ENCODE data around the gene IGFBP3. TPM values are rescaled to one million over a fixed set of nuclear protein-coding genes. Genes with fewer than 3 reads are reported as not detected.

Gene IGFBP3
- total and polyA plus RNA-seq, 2 of the 13 experiments (the other 11 are each of a cell fraction or from before 2014, with no cell fraction given), result 57.5 TPM; not detected in 1

DNA sequence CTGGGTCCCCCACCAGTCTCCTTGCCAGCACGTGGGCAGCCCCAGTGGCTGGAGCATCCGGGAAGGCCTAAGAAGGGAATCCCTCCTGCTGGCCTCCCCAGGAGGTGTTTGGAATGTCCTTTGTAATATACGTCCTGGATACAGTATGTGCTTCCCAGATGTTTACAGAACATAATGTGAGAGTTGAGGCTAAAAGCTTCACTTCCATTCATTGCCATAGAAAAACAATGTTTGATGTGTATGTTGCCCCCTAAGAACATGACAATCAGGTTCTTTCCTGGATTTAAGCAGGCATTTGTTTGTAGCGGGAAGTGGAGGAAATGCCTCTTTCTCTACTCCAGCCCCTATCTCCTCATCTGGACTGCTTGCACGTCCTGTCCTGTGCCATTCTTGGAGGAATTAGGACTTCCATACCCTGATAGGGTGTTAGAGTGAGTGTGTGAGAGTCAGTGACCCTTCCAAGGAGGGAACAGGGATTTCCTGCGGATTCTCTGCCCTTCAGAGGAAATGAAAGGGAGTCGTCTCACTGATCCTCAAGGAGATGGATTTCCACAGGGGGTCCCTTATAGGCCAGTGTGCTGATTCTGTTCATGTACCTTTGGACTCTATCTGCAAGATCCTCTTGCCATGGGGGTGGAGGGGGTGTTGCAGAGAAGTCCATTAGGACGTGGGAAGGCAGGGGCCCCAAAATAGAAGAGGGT, 31.6 kb downstream of the IGFBP3 start (continued):
- TF ChIP-seq, protein P1, sequence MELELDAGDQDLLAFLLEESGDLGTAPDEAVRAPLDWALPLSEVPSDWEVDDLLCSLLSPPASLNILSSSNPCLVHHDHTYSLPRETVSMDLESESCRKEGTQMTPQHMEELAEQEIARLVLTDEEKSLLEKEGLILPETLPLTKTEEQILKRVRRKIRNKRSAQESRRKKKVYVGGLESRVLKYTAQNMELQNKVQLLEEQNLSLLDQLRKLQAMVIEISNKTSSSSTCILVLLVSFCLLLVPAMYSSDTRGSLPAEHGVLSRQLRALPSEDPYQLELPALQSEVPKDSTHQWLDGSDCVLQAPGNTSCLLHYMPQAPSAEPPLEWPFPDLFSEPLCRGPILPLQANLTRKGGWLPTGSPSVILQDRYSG (CRISPR knock-in tag; IDR thresholded peaks at IDR 0.05), result no peak
- no peak for TF ChIP-seq ZEB1 (IDR thresholded peaks at IDR 0.05; ENCODE audit: insufficient replicate concordance, low read depth)
- TF ChIP-seq ETV6 (CRISPR knock-in tag; conservative IDR thresholded peaks at IDR 0.05), result no peak
- no peak for TF ChIP-seq ZNF547 (CRISPR knock-in tag; IDR thresholded peaks at IDR 0.05)
- no peak for TF ChIP-seq JARID2 (CRISPR knock-in tag; IDR thresholded peaks at IDR 0.05; ENCODE audit: insufficient replicate concordance)
- TF ChIP-seq EED (CRISPR knock-in tag; IDR thresholded peaks at IDR 0.05), result no peak; the same call in 1 of the 2 replicates
- TF ChIP-seq ZSCAN30 (CRISPR knock-in tag; IDR thresholded peaks at IDR 0.05), result no peak
- TF ChIP-seq, protein P2, sequence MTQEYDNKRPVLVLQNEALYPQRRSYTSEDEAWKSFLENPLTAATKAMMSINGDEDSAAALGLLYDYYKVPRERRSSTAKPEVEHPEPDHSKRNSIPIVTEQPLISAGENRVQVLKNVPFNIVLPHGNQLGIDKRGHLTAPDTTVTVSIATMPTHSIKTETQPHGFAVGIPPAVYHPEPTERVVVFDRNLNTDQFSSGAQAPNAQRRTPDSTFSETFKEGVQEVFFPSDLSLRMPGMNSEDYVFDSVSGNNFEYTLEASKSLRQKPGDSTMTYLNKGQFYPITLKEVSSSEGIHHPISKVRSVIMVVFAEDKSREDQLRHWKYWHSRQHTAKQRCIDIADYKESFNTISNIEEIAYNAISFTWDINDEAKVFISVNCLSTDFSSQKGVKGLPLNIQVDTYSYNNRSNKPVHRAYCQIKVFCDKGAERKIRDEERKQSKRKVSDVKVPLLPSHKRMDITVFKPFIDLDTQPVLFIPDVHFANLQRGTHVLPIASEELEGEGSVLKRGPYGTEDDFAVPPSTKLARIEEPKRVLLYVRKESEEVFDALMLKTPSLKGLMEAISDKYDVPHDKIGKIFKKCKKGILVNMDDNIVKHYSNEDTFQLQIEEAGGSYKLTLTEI (CRISPR knock-in tag; conservative IDR thresholded peaks at IDR 0.05), result no peak
- TF ChIP-seq, protein P3, sequence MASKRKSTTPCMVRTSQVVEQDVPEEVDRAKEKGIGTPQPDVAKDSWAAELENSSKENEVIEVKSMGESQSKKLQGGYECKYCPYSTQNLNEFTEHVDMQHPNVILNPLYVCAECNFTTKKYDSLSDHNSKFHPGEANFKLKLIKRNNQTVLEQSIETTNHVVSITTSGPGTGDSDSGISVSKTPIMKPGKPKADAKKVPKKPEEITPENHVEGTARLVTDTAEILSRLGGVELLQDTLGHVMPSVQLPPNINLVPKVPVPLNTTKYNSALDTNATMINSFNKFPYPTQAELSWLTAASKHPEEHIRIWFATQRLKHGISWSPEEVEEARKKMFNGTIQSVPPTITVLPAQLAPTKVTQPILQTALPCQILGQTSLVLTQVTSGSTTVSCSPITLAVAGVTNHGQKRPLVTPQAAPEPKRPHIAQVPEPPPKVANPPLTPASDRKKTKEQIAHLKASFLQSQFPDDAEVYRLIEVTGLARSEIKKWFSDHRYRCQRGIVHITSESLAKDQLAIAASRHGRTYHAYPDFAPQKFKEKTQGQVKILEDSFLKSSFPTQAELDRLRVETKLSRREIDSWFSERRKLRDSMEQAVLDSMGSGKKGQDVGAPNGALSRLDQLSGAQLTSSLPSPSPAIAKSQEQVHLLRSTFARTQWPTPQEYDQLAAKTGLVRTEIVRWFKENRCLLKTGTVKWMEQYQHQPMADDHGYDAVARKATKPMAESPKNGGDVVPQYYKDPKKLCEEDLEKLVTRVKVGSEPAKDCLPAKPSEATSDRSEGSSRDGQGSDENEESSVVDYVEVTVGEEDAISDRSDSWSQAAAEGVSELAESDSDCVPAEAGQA (IDR thresholded peaks at IDR 0.05; ENCODE audit: low read depth), result no peak
- TF ChIP-seq, protein P3 (CRISPR knock-in tag; IDR thresholded peaks at IDR 0.05; ENCODE audit: borderline replicate concordance), result no peak
- TF ChIP-seq, protein P4, sequence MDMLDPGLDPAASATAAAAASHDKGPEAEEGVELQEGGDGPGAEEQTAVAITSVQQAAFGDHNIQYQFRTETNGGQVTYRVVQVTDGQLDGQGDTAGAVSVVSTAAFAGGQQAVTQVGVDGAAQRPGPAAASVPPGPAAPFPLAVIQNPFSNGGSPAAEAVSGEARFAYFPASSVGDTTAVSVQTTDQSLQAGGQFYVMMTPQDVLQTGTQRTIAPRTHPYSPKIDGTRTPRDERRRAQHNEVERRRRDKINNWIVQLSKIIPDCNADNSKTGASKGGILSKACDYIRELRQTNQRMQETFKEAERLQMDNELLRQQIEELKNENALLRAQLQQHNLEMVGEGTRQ (IDR thresholded peaks at IDR 0.05; ENCODE audit: low read depth, low read length), result no peak
- TF ChIP-seq, protein P4 (CRISPR knock-in tag; IDR thresholded peaks at IDR 0.05; ENCODE audit: borderline replicate concordance), result no peak; the same call in 1 of the 2 replicates
- TF ChIP-seq NR2F6 (IDR thresholded peaks at IDR 0.05), result no peak
- no peak for TF ChIP-seq NR2F6 (CRISPR knock-in tag; IDR thresholded peaks at IDR 0.05)
- no peak for TF ChIP-seq ZNF577 (CRISPR knock-in tag; IDR thresholded peaks at IDR 0.05; ENCODE audit: borderline replicate concordance, low read depth)
- TF ChIP-seq ZNF44 (CRISPR knock-in tag; IDR thresholded peaks at IDR 0.05), result peak; percentile 76; the same call in 1 of the 2 replicates
- TF ChIP-seq XBP1 (CRISPR knock-in tag; IDR thresholded peaks at IDR 0.05), result no peak
- TF ChIP-seq, protein P5, sequence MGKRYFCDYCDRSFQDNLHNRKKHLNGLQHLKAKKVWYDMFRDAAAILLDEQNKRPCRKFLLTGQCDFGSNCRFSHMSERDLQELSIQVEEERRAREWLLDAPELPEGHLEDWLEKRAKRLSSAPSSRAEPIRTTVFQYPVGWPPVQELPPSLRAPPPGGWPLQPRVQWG (CRISPR knock-in tag; IDR thresholded peaks at IDR 0.05; ENCODE audit: borderline replicate concordance, low read depth), result no peak; the same call in 1 of the 2 replicates
- TF ChIP-seq ZBTB8A (CRISPR knock-in tag; IDR thresholded peaks at IDR 0.05; ENCODE audit: borderline replicate concordance, low read depth), result no peak

Data from HepG2 (cell line).